SJCRH30 (cell line): ENCODE data around the gene SLC39A13. TPM values are rescaled to one million over a fixed set of nuclear protein-coding genes. Genes with fewer than 3 reads are reported as not detected.

Experiments used
- DNase-seq, 2 experiments: peaks; one replicate each; pipeline ENCODE4 v3.0.0-alpha.2; 2015 to 2020
- H3K27ac ChIP-seq: fragments of 250-450 bp; sonication (Bioruptor Pico); 2 replicates; pipeline ENCODE4 v1.5.1; 2020; ENCODE audit warnings: mild to moderate bottlenecking, moderate library complexity
- H3K27me3 ChIP-seq: fragments of 250-450 bp; sonication (Bioruptor Pico); 2 replicates; pipeline ENCODE4 v1.5.1; 2020; ENCODE audit warnings: mild to moderate bottlenecking, moderate library complexity
- H3K36me3 ChIP-seq: fragments of 250-450 bp; sonication (Bioruptor Pico); 2 replicates; pipeline ENCODE4 v1.5.1; 2020; ENCODE audit warnings: mild to moderate bottlenecking, moderate library complexity
- H3K4me1 ChIP-seq: fragments of 250-450 bp; sonication (Bioruptor Pico); 2 replicates; pipeline ENCODE4 v1.5.1; 2020; ENCODE audit warnings: mild to moderate bottlenecking, moderate library complexity
- H3K4me3 ChIP-seq: fragments of 250-450 bp; sonication (Bioruptor Pico); 2 replicates; pipeline ENCODE4 v1.5.1; 2020; ENCODE audit warnings: mild to moderate bottlenecking, moderate library complexity
- H3K9me3 ChIP-seq: fragments of 250-450 bp; sonication (Bioruptor Pico); replicated peaks from 2 replicates; pipeline ENCODE4 v1.5.1; 2020; ENCODE audit warnings: mild to moderate bottlenecking, moderate library complexity
- total RNA-seq: library from RNA; depleted of rRNA; stranded (reverse); fragments of >200 nt; shearing (Covaris generic); gene quantifications from 2 replicates; pipeline ENCODE4 v1.2.3, GENCODE V29; 2014; rRNA removed

The SLC39A13 gene
- total RNA-seq, 1 experiment from 2014 or later, result 24.4 TPM

- no peaks in the 10 kb centered on the region for H3K9me3 ChIP-seq
- peak; percentile 49 to 62 for DNase-seq
- no peak overlapping the region for H3K4me3 ChIP-seq
- no peaks in the 10 kb centered on the region; the same call in 1 of the 2 replicates for H3K4me1 ChIP-seq
- H3K27ac ChIP-seq, result no peak overlapping the region
- no peaks in the 10 kb centered on the region for H3K27me3 ChIP-seq
- peaks cover 24% of the 10 kb centered on the region for H3K36me3 ChIP-seq
Observed at GRCh38 chr11:47464483-47464882, 56.1 kb downstream of the SLC39A13 start.

Other genes with a start within 250 kb of the SLC39A13 start
- gene ARFGAP2, start 231.7 kb upstream of the SLC39A13 start, total RNA-seq, result 51.1 and 51.5 TPM in 2 replicates
- gene PACSIN3, start 222.2 kb upstream of the SLC39A13 start, total RNA-seq, result 26.7 and 29.0 TPM in 2 replicates
- gene DDB2, start 193.6 kb upstream of the SLC39A13 start, total RNA-seq, result 10.7 and 11.1 TPM in 2 replicates
- gene ACP2, start 159.8 kb upstream of the SLC39A13 start, total RNA-seq, result 26.2 and 29.6 TPM in 2 replicates
- gene NR1H3, start 150.6 kb upstream of the SLC39A13 start, total RNA-seq, result 4.1 and 6.2 TPM in 2 replicates
- gene MADD, start 138.5 kb upstream of the SLC39A13 start, total RNA-seq, result 28.8 and 29.0 TPM in 2 replicates
- not detected in 2 replicates for gene MYBPC3, start 55.9 kb upstream of the SLC39A13 start, total RNA-seq
- not detected in 2 replicates for gene SPI1, start 30.0 kb upstream of the SLC39A13 start, total RNA-seq
- 236 and 258 TPM in 2 replicates for gene PSMC3, start 17.8 kb downstream of the SLC39A13 start, total RNA-seq
- 91.3 and 93.5 TPM in 2 replicates for gene RAPSN, start 40.5 kb downstream of the SLC39A13 start, total RNA-seq
- 107 and 108 TPM in 2 replicates for gene CELF1, start 144.5 kb downstream of the SLC39A13 start, total RNA-seq
- 47.9 and 53.3 TPM in 2 replicates for gene PTPMT1, start 157.0 kb downstream of the SLC39A13 start, total RNA-seq
- 19.3 and 22.1 TPM in 2 replicates for gene KBTBD4, start 170.4 kb downstream of the SLC39A13 start, total RNA-seq
- 118 and 135 TPM in 2 replicates for gene NDUFS3, start 170.5 kb downstream of the SLC39A13 start, total RNA-seq
- 0.16 and 0.43 TPM in 2 replicates for gene FAM180B, start 178.1 kb downstream of the SLC39A13 start, total RNA-seq
- not detected in 2 replicates for gene C1QTNF4, start 185.8 kb downstream of the SLC39A13 start, total RNA-seq
- gene MTCH2, start 234.0 kb downstream of the SLC39A13 start, total RNA-seq, result 119 TPM in 2 replicates